AG04450 (cell line): ENCODE measurements around the gene PLEKHG4B. TPM values are rescaled to one million over a fixed set of nuclear protein-coding genes. Genes with fewer than 3 reads are reported as not detected.

Source experiments
- CTCF ChIA-PET: fragments of 300-600, 350-600 bp; formaldehyde crosslinking; extraction: SDS; loops from one replicate; lab custom pipeline; 2022; ENCODE audit warnings: antibody characterized with exemption, inconsistent platforms; lab: Charles Lee
- POLR2A ChIA-PET: fragments of 350-600 bp; formaldehyde crosslinking; extraction: SDS; loops from one replicate; lab custom pipeline; 2021; ENCODE audit warnings: antibody characterized with exemption, inconsistent platforms; lab: Yijun Ruan, JAX
- DNase-seq: peaks from one replicate; pipeline ENCODE4 v3.0.0-alpha.2; 2011; ENCODE audit warnings: low read depth, low spot score
- H3K27ac ChIP-seq: one replicate; pipeline ENCODE4 v1.5.1; 2012; ENCODE audit warnings: low read depth, low read length, control low read depth
- H3K27me3 ChIP-seq: one replicate; pipeline ENCODE4 v1.6.0; 2012; ENCODE audit warnings: low read length; ENCODE audit not compliant: control insufficient read depth, insufficient read depth
- H3K4me3 ChIP-seq: 2 replicates; pipeline ENCODE4 v1.5.1; 2011; ENCODE audit warnings: mild to moderate bottlenecking, low read depth, low read length, control low read depth
- H3K9me3 ChIP-seq: 2 replicates; pipeline ENCODE4 v1.5.1; 2012; ENCODE audit warnings: low read length; ENCODE audit not compliant: control insufficient read depth, insufficient read depth
- polyA plus RNA-seq: library from polyadenylated mRNA; depleted of rRNA; stranded (reverse); fragments of >200 nt; gene quantifications from 2 replicates; pipeline ENCODE4 v1.2.3, GENCODE V29; 2011
- TF ChIP-seq, protein P1 (sequence below): IDR thresholded peaks from 2 replicates; pipeline ENCODE4 v1.5.1; 2011; ENCODE audit warnings: low read depth, low read length, control low read depth, inconsistent platforms

PLEKHG4B gene
- polyA plus RNA-seq, 1 experiment = 0.24 TPM

DNA sequence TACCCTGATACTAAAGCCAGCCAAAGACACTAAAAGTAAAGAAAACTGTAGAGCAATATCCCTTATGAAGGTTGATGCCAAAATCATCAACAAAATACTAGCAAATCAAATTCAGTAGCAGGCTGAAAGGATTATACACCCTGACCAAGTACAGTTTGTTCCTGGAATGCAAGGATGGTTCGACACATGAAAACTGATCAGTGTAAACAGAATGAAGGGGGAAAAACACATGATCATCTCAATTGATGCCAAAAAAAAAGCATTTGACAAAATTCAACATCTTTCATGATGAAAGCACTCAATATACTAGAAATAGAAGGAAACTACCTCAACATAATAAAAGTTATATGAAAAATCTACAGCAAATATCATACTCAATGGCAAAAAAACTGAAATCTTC, 55.8 kb downstream of the PLEKHG4B start:
- DNase-seq = no peak
- POLR2A ChIA-PET = no interaction called here

DNA sequence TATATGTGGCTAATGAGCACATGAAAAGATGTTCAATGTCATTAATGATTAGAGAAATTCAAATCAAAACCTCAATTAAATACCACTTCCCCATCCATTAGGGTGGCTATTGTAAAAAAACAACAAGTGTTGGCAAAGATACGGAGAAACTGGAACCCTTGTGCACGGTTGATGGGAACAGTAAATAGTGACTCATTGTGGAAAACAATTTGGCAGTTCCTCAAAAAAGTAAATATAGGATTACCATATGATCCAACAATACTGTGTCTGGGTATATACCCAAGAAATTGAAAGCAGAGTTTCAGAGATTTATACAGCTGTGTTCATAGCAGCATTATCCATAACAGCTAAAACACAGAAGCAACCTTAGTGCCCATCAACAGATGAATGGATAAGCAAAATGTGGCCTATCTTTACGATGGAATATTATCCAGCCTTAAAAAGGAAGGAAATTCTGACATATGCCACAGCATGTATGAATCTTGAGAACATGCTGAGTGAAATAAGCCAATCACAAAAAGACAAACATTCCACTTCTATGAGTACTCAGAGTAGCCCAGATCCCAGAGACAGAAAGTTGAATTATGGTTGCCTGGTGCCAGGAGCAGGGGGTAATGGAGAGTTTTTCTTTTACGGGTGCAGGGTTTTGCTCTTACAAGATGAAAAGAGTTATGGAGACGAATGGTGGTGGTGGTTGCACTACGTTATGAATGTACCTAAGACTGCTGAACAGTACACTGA, 57.9 kb downstream of the PLEKHG4B start:
- Histone ChIP-seq H3K4me3 (no peak overlapping the region), H3K27me3 (peaks cover under 1% of the 10 kb centered on the region), H3K27ac (no peak overlapping the region), H3K9me3 (peaks cover 15% of the 10 kb centered on the region)
- no peak for DNase-seq
- CTCF ChIA-PET = no interaction called here
- POLR2A ChIA-PET = no interaction called here
- TF ChIP-seq, protein P1, sequence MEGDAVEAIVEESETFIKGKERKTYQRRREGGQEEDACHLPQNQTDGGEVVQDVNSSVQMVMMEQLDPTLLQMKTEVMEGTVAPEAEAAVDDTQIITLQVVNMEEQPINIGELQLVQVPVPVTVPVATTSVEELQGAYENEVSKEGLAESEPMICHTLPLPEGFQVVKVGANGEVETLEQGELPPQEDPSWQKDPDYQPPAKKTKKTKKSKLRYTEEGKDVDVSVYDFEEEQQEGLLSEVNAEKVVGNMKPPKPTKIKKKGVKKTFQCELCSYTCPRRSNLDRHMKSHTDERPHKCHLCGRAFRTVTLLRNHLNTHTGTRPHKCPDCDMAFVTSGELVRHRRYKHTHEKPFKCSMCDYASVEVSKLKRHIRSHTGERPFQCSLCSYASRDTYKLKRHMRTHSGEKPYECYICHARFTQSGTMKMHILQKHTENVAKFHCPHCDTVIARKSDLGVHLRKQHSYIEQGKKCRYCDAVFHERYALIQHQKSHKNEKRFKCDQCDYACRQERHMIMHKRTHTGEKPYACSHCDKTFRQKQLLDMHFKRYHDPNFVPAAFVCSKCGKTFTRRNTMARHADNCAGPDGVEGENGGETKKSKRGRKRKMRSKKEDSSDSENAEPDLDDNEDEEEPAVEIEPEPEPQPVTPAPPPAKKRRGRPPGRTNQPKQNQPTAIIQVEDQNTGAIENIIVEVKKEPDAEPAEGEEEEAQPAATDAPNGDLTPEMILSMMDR = no peak

More for the DNA sequence above, 55.8 kb downstream of the PLEKHG4B start:
- Histone ChIP-seq H3K9me3 (peaks cover 18% of the 10 kb centered on the region), H3K27ac (no peak overlapping the region), H3K4me3 (no peak overlapping the region), H3K27me3 (peaks cover 11% of the 10 kb centered on the region)
- TF ChIP-seq, protein P1 = no peak
- CTCF ChIA-PET = no interaction called here

DNA sequence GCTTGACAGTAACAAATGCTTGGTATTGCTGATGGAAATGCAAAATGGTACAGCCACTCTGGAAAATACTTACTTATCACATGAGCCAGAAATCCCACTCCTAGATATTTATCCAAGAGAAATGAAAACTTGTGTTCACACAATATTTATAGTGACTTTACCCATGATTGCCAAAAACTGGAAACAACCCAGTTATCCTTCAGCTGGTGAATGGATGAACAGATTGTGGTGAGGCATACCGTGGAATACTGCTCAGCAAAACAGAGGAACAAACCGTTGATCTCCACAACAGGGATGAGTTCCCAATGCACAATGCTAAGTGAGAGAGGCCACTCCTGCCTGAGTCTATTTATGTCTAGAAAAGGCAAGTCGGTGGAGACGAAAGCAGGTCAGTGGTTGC, 58.8 kb downstream of the PLEKHG4B start:
- peaks cover 12% of the 10 kb centered on the region for H3K9me3 ChIP-seq
- TF ChIP-seq, protein P1 = no peak
- peaks cover 3% of the 10 kb centered on the region for H3K27me3 ChIP-seq
- ChIA-PET CTCF (no interaction called here), POLR2A (no interaction called here)
- no peak overlapping the region for H3K4me3 ChIP-seq
- H3K27ac ChIP-seq = no peak overlapping the region
- no peak for DNase-seq

DNA sequence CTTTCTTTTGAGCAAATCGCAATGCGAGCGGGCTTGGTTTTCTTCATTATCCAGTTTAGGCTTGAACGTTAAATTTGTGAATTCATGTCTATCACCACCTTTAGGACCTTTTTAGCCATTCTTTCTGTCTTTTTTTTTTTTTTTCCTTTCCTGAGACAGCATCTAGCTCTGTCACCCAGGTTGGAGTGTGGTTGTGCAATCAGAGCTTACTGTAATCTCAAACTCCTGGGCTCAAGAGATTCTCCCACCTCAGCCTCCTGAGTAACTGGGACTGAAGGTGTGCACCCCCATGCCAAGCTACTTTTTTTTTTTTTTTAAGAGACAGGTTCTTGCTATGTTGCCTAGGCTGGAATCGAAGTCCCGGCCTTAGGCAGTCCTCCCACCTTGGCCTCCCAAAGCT, 60.1 kb downstream of the PLEKHG4B start:
- H3K4me3 ChIP-seq = no peak overlapping the region
- ChIA-PET POLR2A (no interaction called here), CTCF (interaction anchor here (1.3 kb wide), 1 partner anchor 36 kb away, joined by 3 read pairs; no protein-coding TSS in a partner anchor)
- peaks cover 4% of the 10 kb centered on the region for H3K9me3 ChIP-seq
- no peak overlapping the region for H3K27ac ChIP-seq
- peaks cover 3% of the 10 kb centered on the region for H3K27me3 ChIP-seq
- DNase-seq = no peak
- TF ChIP-seq, protein P1 = no peak

DNA sequence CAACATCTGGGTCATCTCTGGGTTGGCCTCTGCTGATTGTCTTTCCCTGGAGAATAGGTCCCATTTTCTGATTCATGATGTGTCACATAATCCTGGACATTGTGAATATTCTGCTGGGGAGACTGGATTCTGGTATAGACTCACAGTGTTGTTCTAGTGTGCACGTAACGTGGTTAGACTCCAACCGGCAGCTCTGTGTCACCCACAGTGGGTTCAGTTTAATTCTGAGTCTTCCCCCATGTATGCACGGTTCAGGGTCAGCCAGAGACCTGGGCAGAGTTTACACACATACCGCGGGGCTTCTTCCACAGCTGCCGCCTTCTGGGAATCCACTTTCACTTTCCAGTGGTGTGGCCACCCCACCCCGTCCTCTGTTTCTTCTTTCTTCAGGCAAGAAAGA, 61.3 kb downstream of the PLEKHG4B start:
- TF ChIP-seq, protein P1 = no peak
- no peak overlapping the region for H3K27ac ChIP-seq
- no peak for DNase-seq
- ChIA-PET POLR2A (no interaction called here), CTCF (interaction anchor here (1.3 kb wide), 1 partner anchor 35 kb away, joined by 3 read pairs; no protein-coding TSS in a partner anchor)
- H3K4me3 ChIP-seq = no peak overlapping the region
- H3K9me3 ChIP-seq = no peaks in the 10 kb centered on the region; the same call in 1 of the 2 replicates
- peaks cover 7% of the 10 kb centered on the region for H3K27me3 ChIP-seq
